Spleen (tissue), 7 donors: ENCODE data around the gene ATP2B2.

ENCODE experiments used
- CTCF ChIP-seq, 11 experiments: fragments of 200-600 bp in 7 of 11; fragments of 450-650 bp in 4 of 11; sonication (generic) in 4 of 11; IDR thresholded peaks in 8 of 11; conservative IDR thresholded peaks in 3 of 11; 1 replicate in 7 of 11; 2 replicates in 4 of 11; pipeline versions ENCODE4 v1.4.0 to v1.8.0; 2016 to 2021; ENCODE audit warnings: antibody characterized with exemption in 11 of 11, inconsistent platforms in 4 of 11, mild to moderate bottlenecking in 1 of 11
- POLR2A ChIP-seq, 3 donors: fragments of 450-650 bp; IDR thresholded peaks; one replicate each; pipeline ENCODE4 v1.5.1; 2017; ENCODE audit warnings: antibody characterized with exemption in 3 of 3, mild to moderate bottlenecking in 1 of 3
- donor health status: DM: no; HTN: no; CAD: no; lungs with moderate emphysema.
- donor health status: DM: no; HTN: no; CAD: no.
- donor health status: DM: no; HTN: no; CAD: no.

- TF ChIP-seq POLR2A (IDR thresholded peaks at IDR 0.05) (no peak), CTCF (IDR thresholded peaks at IDR 0.05 in 8 of 11, conservative IDR thresholded peaks at IDR 0.05 in 3 of 11) (no peak)
These were observed 120.6 kb downstream of the ATP2B2 start for GRCh38 chr3:10384541-10385360.
